K562 (cell line): ENCODE data around the gene MYL1. TPM values are rescaled to one million over a fixed set of nuclear protein-coding genes. Genes with fewer than 3 reads are reported as not detected.

Source experiments
- ATAC-seq: fragments of 200-7000 bp; cut with Tn5 transposase; 3 replicates; pipeline ENCODE4 v1.9.1; 2020; ENCODE audit warnings: moderate library complexity
- BruUV-seq: library from RNA; stranded (reverse); fragments of 400-500 nt; replicated peaks from 2 replicates; lab custom pipeline; 2021; lab: Mats Ljungman, UMichigan
- CTCF ChIA-PET: fragments of 300-600 bp; formaldehyde crosslinking; extraction: SDS; loops from one replicate; lab custom pipeline; 2021; ENCODE audit warnings: low intra/inter-chr PET ratio; lab: Yijun Ruan, JAX
- POLR2A ChIA-PET: fragments of 300-600, 350-650 bp; sonication (Branson Sonifier 250); formaldehyde crosslinking; extraction: SDS; loops from one replicate; lab custom pipeline; 2021; ENCODE audit warnings: antibody characterized with exemption, inconsistent platforms; lab: Yijun Ruan, JAX
- DNase-seq, 4 experiments: peaks; one replicate each; pipeline versions ENCODE4 v3.0.0 to v3.0.0-alpha.2; 2011 to 2018; ENCODE audit warnings: low spot score in 3 of 4, mixed read lengths in 3 of 4; ENCODE audit errors: extremely low read depth in 1 of 4
- FAIRE-seq: peaks from 2 replicates; lab custom pipeline; 2011; peaks lifted over from hg19 to GRCh38; lab: Jason Lieb, UNC
- H2AFZ ChIP-seq: 2 replicates; pipeline ENCODE4 v1.6.0; 2011; ENCODE audit warnings: low read depth, low read length, control low read depth, inconsistent platforms
- H3K27ac ChIP-seq: fragments of 200-600 bp; 3 replicates; pipeline ENCODE4 v1.8.0; 2011; ENCODE audit warnings: low read depth, mild to moderate bottlenecking, control low read depth, inconsistent platforms, low read length, moderate library complexity, mixed read lengths; ENCODE audit errors: extremely low read depth
- H3K27me3 ChIP-seq, 2 experiments: fragments of 300-600 bp in 1 of 2; 2 replicates in 1 of 2; 3 replicates in 1 of 2; pipeline versions ENCODE4 v1.6.0 to v1.8.0; 2011; ENCODE audit warnings: inconsistent platforms in 2 of 2, low read length in 2 of 2, mild to moderate bottlenecking in 1 of 2, mixed read lengths in 1 of 2, moderate library complexity in 1 of 2; ENCODE audit not compliant: control insufficient read depth in 2 of 2, insufficient read depth in 2 of 2
- H3K36me3 ChIP-seq: fragments of 300-600 bp; 3 replicates; pipeline ENCODE4 v1.8.0; 2011; ENCODE audit warnings: mild to moderate bottlenecking, low read length, inconsistent platforms; ENCODE audit not compliant: control insufficient read depth, insufficient read depth
- H3K4me1 ChIP-seq, 2 experiments: fragments of 200-600 bp in 1 of 2; replicated peaks in 1 of 2; 2 replicates in 1 of 2; 3 replicates in 1 of 2; pipeline versions ENCODE4 v1.5.1 to v1.8.0; 2011; ENCODE audit warnings: inconsistent platforms in 2 of 2, low read length in 2 of 2, mild to moderate bottlenecking in 1 of 2, mixed read lengths in 1 of 2, moderate library complexity in 1 of 2; ENCODE audit not compliant: control insufficient read depth in 2 of 2, insufficient read depth in 2 of 2
- H3K4me2 ChIP-seq: 2 replicates; pipeline ENCODE4 v1.6.1; 2011; ENCODE audit warnings: low read length, control low read depth, inconsistent platforms, mixed read lengths; ENCODE audit not compliant: insufficient read depth
- H3K4me3 ChIP-seq: fragments of 200-600 bp; sonication (generic), shearing (Covaris generic); 2 replicates; pipeline ENCODE4 v1.5.1; 2016; ENCODE audit warnings: control low read depth, inconsistent platforms
- H3K79me2 ChIP-seq: fragments of 200-600 bp; 3 replicates; pipeline ENCODE4 v1.8.0; 2011; ENCODE audit warnings: low read length, inconsistent platforms; ENCODE audit not compliant: control insufficient read depth, insufficient read depth
- H3K9ac ChIP-seq, 2 experiments: 2 replicates each; pipeline versions ENCODE4 v1.6.0 to v1.6.1; 2011; ENCODE audit warnings: low read depth in 2 of 2, low read length in 2 of 2, control low read depth in 1 of 2, inconsistent platforms in 1 of 2, mild to moderate bottlenecking in 1 of 2, mixed read lengths in 1 of 2; ENCODE audit not compliant: insufficient read depth in 1 of 2
- H3K9me1 ChIP-seq: one replicate; pipeline ENCODE4 v1.6.0; 2011; ENCODE audit warnings: inconsistent platforms, mild to moderate bottlenecking, low read length, moderate library complexity; ENCODE audit not compliant: control insufficient read depth, insufficient read depth
- H3K9me3 ChIP-seq: replicated peaks from 2 replicates; pipeline ENCODE4 v1.5.1; 2011; ENCODE audit warnings: low read depth, low read length, inconsistent platforms; ENCODE audit not compliant: control insufficient read depth, insufficient read depth
- H4K20me1 ChIP-seq: replicated peaks from 2 replicates; pipeline ENCODE4 v1.6.1; 2011; ENCODE audit warnings: low read length, inconsistent platforms, mixed read lengths; ENCODE audit not compliant: control insufficient read depth, insufficient read depth
- KAT8 ChIP-seq: fragments of 450-650 bp; IDR thresholded peaks from 2 replicates; pipeline ENCODE4 v1.6.1; 2016; ENCODE audit warnings: low read depth, mild to moderate bottlenecking
- NBN ChIP-seq: fragments of 450-650 bp; IDR thresholded peaks from 2 replicates; pipeline ENCODE4 v1.6.1; 2016; ENCODE audit warnings: low read depth, mild to moderate bottlenecking
- ZNF165 ChIP-seq: fragments of 250-450 bp; sonication (Bioruptor Pico); IDR thresholded peaks from 2 replicates; pipeline ENCODE4 v1.4.0; 2020; ENCODE audit warnings: borderline replicate concordance
- ZNF41 ChIP-seq: fragments of 250-450 bp; sonication (Bioruptor Pico); conservative IDR thresholded peaks from 2 replicates; pipeline ENCODE4 v1.4.0; 2020; ENCODE audit warnings: mild to moderate bottlenecking
- ZNF431 ChIP-seq: sonication (generic); formaldehyde crosslinking; IDR thresholded peaks from 2 replicates; pipeline ENCODE4 v1.8.0; 2022; ENCODE audit warnings: mild to moderate bottlenecking, missing genetic modification reagents
- in situ Hi-C: fragments of 300-500 bp; cut with MboI; formaldehyde crosslinking; loops from 4 replicates; pipeline ENCODE4 v1.15.0; 2018; ENCODE audit warnings: inconsistent platforms, mixed read lengths
- intact Hi-C: fragments of 100-400 bp; cut with micrococcal nuclease; formaldehyde crosslinking; loops from 2 replicates; pipeline ENCODE4 v1.14.2; 2022
- polyA plus RNA-seq, 8 experiments: library from polyadenylated mRNA; depleted of rRNA in 4 of 8; stranded (reverse) in 5 of 8; unstranded in 3 of 8; fragments of >200 nt; fragmentation: Nextera tagmentation in 2 of 8; fragmentation: Illumina TruSeq in 1 of 8; extraction: Ambion mirVana in 2 of 8; extraction: Trizol in 1 of 8; gene quantifications; 2 replicates each; pipeline versions ENCODE4 v1.2.1 to v1.2.3, GENCODE V29; 2011 to 2014; ENCODE audit warnings: inconsistent platforms in 1 of 8, missing spikeins in 1 of 8
- total RNA-seq, 7 experiments: library from RNA; depleted of rRNA in 6 of 7; stranded (reverse); fragments of >200 nt in 6 of 7; fragmentation: Illumina TruSeq in 2 of 7; extraction: Trizol in 2 of 7; gene quantifications; 2 replicates each; pipeline versions ENCODE4 v1.2.1 to v1.2.3, GENCODE V29; 2011 to 2021; ENCODE audit warnings: low replicate concordance in 1 of 7
- TF ChIP-seq, protein P1 (sequence below): fragments of 250-450 bp; sonication (Bioruptor Pico); IDR thresholded peaks from 2 replicates; pipeline ENCODE4 v1.4.0; 2020
- TF ChIP-seq, protein P2 (sequence below): IDR thresholded peaks from 2 replicates; pipeline ENCODE4 v1.6.1; 2016; ENCODE audit warnings: missing genetic modification characterization, missing compliant biosample characterization
- TF ChIP-seq, protein P3 (sequence below): fragments of 450-650 bp; conservative IDR thresholded peaks from 2 replicates; pipeline ENCODE4 v1.6.1; 2016; ENCODE audit warnings: missing genetic modification characterization, low read depth, mild to moderate bottlenecking, control low read depth, missing compliant biosample characterization
- TF ChIP-seq, protein P4 (sequence below): fragments of 250-450 bp; sonication (Bioruptor Pico); IDR thresholded peaks from 2 replicates; pipeline ENCODE4 v1.8.0; 2022; ENCODE audit warnings: moderate library complexity, mild to moderate bottlenecking, inconsistent platforms
- TF ChIP-seq, protein P5 (sequence below): fragments of 250-450 bp; sonication (Bioruptor Pico); IDR thresholded peaks from 2 replicates; pipeline ENCODE4 v1.9.0; 2021; ENCODE audit warnings: mild to moderate bottlenecking, inconsistent platforms

The MYL1 gene
- total and polyA plus RNA-seq, 9 of the 15 experiments (the other 6 are each of a cell fraction or from before 2014, with no cell fraction given) = not detected

DNA sequence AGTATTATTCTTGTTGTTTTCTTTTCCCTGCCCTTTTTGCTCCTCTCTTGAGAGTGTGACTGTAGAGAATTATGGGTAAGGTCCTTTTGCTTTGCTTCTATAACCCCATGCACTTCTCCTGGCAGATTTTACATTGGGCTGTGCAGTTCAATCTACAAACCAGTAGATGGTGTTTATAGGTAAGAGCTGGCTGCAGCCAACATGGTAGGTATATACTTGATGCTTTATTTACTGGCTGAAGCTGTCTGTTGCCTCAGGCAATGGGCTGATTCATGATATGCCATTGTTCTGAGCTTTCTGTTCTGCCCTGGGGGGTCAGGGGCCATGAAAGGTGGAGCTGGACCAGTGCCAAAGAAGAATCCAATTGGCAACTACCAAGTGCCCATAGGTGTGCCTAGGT, 48.3 kb upstream of the MYL1 start:
- H2AFZ ChIP-seq = no peak overlapping the region
- DNase-seq = no peak
- in situ Hi-C loops = no loop called here
- BruUV-seq = no TSS peak
- H3K9me3 ChIP-seq = no peaks in the 10 kb centered on the region
- no peaks in the 10 kb centered on the region for H3K4me1 ChIP-seq
- H3K9me1 ChIP-seq = no peaks in the 10 kb centered on the region
- no peak overlapping the region for H3K4me3 ChIP-seq
- CTCF ChIA-PET = no interaction called here
- POLR2A ChIA-PET = no interaction called here
- ATAC-seq = no peak
- H3K9ac ChIP-seq = no peak overlapping the region
- H4K20me1 ChIP-seq = no peaks in the 10 kb centered on the region
- no peaks in the 10 kb centered on the region for H3K36me3 ChIP-seq
- no peaks in the 10 kb centered on the region for H3K79me2 ChIP-seq
- H3K27me3 ChIP-seq = no peaks in the 10 kb centered on the region
- H3K4me2 ChIP-seq = no peak overlapping the region
- FAIRE-seq = no peak
- H3K27ac ChIP-seq = no peak overlapping the region
- intact Hi-C loops = no loop called here
- TF ChIP-seq ZNF165 (CRISPR knock-in tag) (no peak), ZNF41 (CRISPR knock-in tag) (no peak), NBN (no peak), ZNF431 (no peak), KAT8 (no peak)
- TF ChIP-seq, protein P1, sequence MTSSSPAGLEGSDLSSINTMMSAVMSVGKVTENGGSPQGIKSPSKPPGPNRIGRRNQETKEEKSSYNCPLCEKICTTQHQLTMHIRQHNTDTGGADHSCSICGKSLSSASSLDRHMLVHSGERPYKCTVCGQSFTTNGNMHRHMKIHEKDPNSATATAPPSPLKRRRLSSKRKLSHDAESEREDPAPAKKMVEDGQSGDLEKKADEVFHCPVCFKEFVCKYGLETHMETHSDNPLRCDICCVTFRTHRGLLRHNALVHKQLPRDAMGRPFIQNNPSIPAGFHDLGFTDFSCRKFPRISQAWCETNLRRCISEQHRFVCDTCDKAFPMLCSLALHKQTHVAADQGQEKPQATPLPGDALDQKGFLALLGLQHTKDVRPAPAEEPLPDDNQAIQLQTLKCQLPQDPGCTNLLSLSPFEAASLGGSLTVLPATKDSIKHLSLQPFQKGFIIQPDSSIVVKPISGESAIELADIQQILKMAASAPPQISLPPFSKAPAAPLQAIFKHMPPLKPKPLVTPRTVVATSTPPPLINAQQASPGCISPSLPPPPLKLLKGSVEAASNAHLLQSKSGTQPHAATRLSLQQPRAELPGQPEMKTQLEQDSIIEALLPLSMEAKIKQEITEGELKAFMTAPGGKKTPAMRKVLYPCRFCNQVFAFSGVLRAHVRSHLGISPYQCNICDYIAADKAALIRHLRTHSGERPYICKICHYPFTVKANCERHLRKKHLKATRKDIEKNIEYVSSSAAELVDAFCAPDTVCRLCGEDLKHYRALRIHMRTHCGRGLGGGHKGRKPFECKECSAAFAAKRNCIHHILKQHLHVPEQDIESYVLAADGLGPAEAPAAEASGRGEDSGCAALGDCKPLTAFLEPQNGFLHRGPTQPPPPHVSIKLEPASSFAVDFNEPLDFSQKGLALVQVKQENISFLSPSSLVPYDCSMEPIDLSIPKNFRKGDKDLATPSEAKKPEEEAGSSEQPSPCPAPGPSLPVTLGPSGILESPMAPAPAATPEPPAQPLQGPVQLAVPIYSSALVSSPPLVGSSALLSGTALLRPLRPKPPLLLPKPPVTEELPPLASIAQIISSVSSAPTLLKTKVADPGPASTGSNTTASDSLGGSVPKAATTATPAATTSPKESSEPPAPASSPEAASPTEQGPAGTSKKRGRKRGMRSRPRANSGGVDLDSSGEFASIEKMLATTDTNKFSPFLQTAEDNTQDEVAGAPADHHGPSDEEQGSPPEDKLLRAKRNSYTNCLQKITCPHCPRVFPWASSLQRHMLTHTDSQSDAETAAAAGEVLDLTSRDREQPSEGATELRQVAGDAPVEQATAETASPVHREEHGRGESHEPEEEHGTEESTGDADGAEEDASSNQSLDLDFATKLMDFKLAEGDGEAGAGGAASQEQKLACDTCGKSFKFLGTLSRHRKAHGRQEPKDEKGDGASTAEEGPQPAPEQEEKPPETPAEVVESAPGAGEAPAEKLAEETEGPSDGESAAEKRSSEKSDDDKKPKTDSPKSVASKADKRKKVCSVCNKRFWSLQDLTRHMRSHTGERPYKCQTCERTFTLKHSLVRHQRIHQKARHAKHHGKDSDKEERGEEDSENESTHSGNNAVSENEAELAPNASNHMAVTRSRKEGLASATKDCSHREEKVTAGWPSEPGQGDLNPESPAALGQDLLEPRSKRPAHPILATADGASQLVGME (CRISPR knock-in tag) = no peak
- TF ChIP-seq, protein P2, sequence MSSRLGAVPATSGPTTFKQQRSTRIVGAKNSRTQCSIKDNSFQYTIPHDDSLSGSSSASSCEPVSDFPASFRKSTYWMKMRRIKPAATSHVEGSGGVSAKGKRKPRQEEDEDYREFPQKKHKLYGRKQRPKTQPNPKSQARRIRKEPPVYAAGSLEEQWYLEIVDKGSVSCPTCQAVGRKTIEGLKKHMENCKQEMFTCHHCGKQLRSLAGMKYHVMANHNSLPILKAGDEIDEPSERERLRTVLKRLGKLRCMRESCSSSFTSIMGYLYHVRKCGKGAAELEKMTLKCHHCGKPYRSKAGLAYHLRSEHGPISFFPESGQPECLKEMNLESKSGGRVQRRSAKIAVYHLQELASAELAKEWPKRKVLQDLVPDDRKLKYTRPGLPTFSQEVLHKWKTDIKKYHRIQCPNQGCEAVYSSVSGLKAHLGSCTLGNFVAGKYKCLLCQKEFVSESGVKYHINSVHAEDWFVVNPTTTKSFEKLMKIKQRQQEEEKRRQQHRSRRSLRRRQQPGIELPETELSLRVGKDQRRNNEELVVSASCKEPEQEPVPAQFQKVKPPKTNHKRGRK (tag) = no peak
- TF ChIP-seq, protein P3, sequence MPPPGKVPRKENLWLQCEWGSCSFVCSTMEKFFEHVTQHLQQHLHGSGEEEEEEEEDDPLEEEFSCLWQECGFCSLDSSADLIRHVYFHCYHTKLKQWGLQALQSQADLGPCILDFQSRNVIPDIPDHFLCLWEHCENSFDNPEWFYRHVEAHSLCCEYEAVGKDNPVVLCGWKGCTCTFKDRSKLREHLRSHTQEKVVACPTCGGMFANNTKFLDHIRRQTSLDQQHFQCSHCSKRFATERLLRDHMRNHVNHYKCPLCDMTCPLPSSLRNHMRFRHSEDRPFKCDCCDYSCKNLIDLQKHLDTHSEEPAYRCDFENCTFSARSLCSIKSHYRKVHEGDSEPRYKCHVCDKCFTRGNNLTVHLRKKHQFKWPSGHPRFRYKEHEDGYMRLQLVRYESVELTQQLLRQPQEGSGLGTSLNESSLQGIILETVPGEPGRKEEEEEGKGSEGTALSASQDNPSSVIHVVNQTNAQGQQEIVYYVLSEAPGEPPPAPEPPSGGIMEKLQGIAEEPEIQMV = no peak
- TF ChIP-seq, protein P4, sequence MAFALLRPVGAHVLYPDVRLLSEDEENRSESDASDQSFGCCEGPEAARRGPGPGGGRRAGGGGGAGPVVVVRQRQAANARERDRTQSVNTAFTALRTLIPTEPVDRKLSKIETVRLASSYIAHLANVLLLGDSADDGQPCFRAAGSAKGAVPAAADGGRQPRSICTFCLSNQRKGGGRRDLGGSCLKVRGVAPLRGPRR (CRISPR knock-in tag) = no peak
- TF ChIP-seq, protein P5, sequence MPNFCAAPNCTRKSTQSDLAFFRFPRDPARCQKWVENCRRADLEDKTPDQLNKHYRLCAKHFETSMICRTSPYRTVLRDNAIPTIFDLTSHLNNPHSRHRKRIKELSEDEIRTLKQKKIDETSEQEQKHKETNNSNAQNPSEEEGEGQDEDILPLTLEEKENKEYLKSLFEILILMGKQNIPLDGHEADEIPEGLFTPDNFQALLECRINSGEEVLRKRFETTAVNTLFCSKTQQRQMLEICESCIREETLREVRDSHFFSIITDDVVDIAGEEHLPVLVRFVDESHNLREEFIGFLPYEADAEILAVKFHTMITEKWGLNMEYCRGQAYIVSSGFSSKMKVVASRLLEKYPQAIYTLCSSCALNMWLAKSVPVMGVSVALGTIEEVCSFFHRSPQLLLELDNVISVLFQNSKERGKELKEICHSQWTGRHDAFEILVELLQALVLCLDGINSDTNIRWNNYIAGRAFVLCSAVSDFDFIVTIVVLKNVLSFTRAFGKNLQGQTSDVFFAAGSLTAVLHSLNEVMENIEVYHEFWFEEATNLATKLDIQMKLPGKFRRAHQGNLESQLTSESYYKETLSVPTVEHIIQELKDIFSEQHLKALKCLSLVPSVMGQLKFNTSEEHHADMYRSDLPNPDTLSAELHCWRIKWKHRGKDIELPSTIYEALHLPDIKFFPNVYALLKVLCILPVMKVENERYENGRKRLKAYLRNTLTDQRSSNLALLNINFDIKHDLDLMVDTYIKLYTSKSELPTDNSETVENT (CRISPR knock-in tag) = no peak
